ENCODE measurements around the gene TNP2. TPM values are rescaled to one million over a fixed set of nuclear protein-coding genes. Genes with fewer than 3 reads are reported as not detected.

TNP2 gene
- total and polyA plus RNA-seq, 2 donors from 2014 or later = not detected

DNA sequence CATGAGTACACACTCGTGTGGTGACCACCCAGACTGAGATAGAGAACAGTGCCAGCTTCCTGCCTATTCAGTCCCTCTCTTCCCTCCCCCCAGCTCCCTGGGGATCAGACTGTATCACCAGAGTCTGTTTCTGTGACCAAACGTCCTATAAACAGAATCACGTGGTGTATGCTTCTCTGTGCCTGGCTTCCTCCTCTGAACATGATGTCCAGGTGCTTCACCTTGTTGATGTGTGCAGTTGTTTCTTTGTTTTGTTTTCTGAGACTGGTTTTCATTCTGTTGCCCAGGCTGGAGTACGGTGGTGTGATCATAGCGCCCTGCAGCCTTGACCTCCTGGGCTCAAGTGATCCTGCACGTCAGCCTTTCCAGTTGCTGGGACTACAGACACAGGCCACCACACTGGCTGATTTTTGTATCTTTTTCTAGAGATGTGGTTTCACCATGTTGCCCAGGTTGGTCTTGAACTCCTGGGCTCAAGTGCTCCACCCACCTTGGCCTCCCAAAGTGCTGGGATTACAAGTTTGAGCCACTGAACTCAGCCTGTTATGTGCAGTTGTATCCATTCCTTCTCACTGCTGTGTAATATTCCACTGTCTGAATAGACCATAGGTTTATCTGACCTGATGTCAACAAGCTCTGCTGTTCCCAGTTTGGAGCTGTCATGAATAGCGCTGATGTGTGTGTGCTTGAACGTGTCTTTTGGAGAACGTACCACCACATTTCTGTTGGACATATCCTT lies 40.9 kb upstream of the TNP2 start:
- FAIRE-seq = no peak
- intact Hi-C loops (cut with DNase I) = no loop called here
- no peak for DNase-seq
- no peaks in the 10 kb centered on the region for H3K9me3 ChIP-seq (ENCODE audit: control insufficient read depth in 2 of 3, insufficient read depth in 1 of 3, low read length in 3 of 3)
- peak overlapping the region in 1 of 2 donors; percentile 69 for H3K27ac ChIP-seq (ENCODE audit: low read depth in 2 of 2, low read length in 2 of 2)
- no peaks in the 10 kb centered on the region for H3K36me3 ChIP-seq (ENCODE audit: control insufficient read depth in 2 of 3, insufficient read depth in 3 of 3, low read length in 3 of 3)
- H3K27me3 ChIP-seq (ENCODE audit: control insufficient read depth, insufficient read depth, low read length) = no peaks in the 10 kb centered on the region
- no peak overlapping the region for H3K9ac ChIP-seq (ENCODE audit: low read length in 3 of 3)
- no peak overlapping the region for H3K4me3 ChIP-seq (ENCODE audit: low read length in 3 of 3)
- H3K4me1 ChIP-seq (ENCODE audit: control insufficient read depth in 2 of 3, insufficient read depth in 2 of 3, low read depth in 1 of 3, low read length in 3 of 3) = peaks cover 0 to 21% (median 6%) of the 10 kb centered on the region in 3 donors
- TF ChIP-seq, protein P1, sequence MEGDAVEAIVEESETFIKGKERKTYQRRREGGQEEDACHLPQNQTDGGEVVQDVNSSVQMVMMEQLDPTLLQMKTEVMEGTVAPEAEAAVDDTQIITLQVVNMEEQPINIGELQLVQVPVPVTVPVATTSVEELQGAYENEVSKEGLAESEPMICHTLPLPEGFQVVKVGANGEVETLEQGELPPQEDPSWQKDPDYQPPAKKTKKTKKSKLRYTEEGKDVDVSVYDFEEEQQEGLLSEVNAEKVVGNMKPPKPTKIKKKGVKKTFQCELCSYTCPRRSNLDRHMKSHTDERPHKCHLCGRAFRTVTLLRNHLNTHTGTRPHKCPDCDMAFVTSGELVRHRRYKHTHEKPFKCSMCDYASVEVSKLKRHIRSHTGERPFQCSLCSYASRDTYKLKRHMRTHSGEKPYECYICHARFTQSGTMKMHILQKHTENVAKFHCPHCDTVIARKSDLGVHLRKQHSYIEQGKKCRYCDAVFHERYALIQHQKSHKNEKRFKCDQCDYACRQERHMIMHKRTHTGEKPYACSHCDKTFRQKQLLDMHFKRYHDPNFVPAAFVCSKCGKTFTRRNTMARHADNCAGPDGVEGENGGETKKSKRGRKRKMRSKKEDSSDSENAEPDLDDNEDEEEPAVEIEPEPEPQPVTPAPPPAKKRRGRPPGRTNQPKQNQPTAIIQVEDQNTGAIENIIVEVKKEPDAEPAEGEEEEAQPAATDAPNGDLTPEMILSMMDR (IDR thresholded peaks at IDR 0.05; ENCODE audit: borderline replicate concordance, extremely low read depth, insufficient read depth) = no peak

DNA sequence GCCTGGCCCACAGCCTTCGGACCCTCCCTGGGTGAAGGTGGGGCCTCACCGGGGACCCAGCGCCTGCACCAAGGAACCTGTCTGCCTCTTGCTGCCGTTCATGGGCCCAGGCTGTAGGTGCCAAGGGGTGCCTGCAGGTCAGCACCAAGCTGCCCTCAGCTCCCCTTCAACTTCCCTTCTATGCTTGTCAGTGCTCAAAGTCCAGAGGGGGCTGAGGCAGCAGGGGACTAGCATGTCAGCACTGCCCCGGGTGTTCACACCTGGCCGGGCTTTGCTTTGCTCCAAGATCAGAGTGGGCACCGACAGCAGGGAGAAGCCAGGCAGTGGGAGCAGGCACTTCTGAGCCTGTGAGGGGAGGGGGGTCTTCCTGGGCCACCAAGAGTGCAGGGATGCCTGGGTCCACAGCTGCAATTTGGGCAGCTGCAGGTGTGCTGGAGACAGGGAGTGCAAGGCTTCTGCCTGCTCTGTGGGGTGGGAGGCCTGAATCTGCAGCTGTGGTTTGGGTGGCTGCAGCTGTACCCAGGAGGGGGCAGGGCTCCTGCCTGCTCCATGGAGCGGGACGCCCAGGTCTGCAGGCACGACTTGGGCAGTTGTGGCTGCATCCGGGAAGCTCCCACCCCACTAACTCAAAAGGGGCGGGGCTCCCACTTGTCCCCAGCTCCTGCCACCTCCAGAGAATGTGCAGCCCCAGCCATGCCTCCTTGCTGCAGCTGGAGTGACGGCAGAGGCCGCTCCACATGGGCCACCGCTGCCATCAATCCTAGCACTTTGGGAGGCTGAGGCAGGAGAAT lies 39.6 kb upstream of the TNP2 start:
- Histone ChIP-seq H3K4me3 (ENCODE audit: low read length in 3 of 3) (no peak overlapping the region), H3K27me3 (ENCODE audit: control insufficient read depth, insufficient read depth, low read length) (no peaks in the 10 kb centered on the region), H3K36me3 (ENCODE audit: control insufficient read depth in 2 of 3, insufficient read depth in 3 of 3, low read length in 3 of 3) (no peaks in the 10 kb centered on the region), H3K9ac (ENCODE audit: low read length in 3 of 3) (no peak overlapping the region), H3K4me1 (ENCODE audit: control insufficient read depth in 2 of 3, insufficient read depth in 2 of 3, low read depth in 1 of 3, low read length in 3 of 3) (peaks cover 2 to 21% (median 6%) of the 10 kb centered on the region in 3 donors), H3K9me3 (ENCODE audit: control insufficient read depth in 2 of 3, insufficient read depth in 1 of 3, low read length in 3 of 3) (peaks cover 0 to 1% (median 0%) of the 10 kb centered on the region in 3 donors), H3K27ac (ENCODE audit: low read depth in 2 of 2, low read length in 2 of 2) (peak overlapping the region; percentile 32 to 56)
- DNase-seq = peak; percentile 78 to 93 (median 83)
- FAIRE-seq = no peak
- intact Hi-C loops (cut with DNase I) = no loop called here
- TF ChIP-seq, protein P1 (IDR thresholded peaks at IDR 0.05; ENCODE audit: borderline replicate concordance, extremely low read depth, insufficient read depth) = no peak

DNA sequence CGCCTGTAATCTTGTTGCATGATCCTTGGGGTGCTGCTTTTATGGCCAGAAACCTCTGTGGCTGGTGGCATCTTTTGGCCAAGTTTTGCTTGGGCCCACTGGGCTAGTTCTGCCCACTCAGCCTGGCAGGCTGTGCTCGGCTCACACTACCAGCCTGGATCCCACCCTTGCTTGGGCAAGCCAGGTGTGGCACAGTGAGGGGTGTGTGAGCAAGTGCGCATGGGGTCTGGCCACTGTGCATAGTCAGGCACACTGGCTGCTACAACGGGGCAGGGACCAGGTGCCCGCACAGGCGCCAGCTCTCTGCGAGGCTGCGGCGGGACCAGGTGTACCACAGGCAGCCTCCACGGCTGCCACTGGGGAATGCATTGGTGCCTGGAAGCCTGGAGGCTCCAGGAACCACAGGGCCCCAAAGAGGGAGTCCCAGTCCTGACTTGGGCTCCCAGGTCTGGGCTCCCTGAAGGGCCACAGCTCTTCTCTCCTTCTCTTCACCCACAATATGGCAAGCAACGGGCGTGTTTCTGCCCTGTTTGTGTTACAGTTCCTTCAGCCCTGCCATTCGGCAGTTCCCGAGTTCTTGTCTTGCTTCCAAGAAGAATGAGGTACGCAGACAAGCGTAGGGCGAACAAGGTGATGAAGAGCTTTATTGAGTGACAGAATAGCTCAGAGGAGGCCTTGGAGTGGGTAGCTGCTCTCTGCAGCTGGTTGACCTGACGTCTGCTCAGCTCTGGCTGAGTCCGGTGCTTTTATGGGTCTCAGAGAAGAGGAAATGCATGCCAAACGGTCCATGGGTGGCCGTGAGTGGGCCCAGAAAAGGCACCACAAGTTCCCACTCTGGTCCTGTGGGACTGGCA lies 38.7 kb upstream of the TNP2 start:
- intact Hi-C loops (cut with DNase I) = no loop called here
- Histone ChIP-seq H3K27me3 (ENCODE audit: control insufficient read depth, insufficient read depth, low read length) (no peaks in the 10 kb centered on the region), H3K36me3 (ENCODE audit: control insufficient read depth in 2 of 3, insufficient read depth in 3 of 3, low read length in 3 of 3) (no peaks in the 10 kb centered on the region), H3K4me3 (ENCODE audit: low read length in 3 of 3) (no peak overlapping the region), H3K9me3 (ENCODE audit: control insufficient read depth in 2 of 3, insufficient read depth in 1 of 3, low read length in 3 of 3) (peaks cover 0 to 2% (median 0%) of the 10 kb centered on the region in 3 donors), H3K27ac (ENCODE audit: low read depth in 2 of 2, low read length in 2 of 2) (peak overlapping the region; percentile 32 to 56), H3K9ac (ENCODE audit: low read length in 3 of 3) (no peak overlapping the region), H3K4me1 (ENCODE audit: control insufficient read depth in 2 of 3, insufficient read depth in 2 of 3, low read depth in 1 of 3, low read length in 3 of 3) (peaks cover under 1 to 18% (median 4%) of the 10 kb centered on the region in 3 donors)
- DNase-seq = no peak
- no peak for FAIRE-seq
- TF ChIP-seq, protein P1 (IDR thresholded peaks at IDR 0.05; ENCODE audit: borderline replicate concordance, extremely low read depth, insufficient read depth) = no peak

Data from kidney (tissue), 14 donors.